SH-SY5Y (cell line): ENCODE data around the gene SOX13.

ENCODE experiments used
- GATA2 ChIP-seq: IDR thresholded peaks from 2 replicates; pipeline ENCODE4 v1.6.1; 2011; ENCODE audit warnings: mild to moderate bottlenecking, low read depth, low read length
- GATA3 ChIP-seq: IDR thresholded peaks from 2 replicates; pipeline ENCODE4 v1.6.1; 2011; ENCODE audit warnings: low read depth, mild to moderate bottlenecking, low read length, moderate library complexity

DNA sequence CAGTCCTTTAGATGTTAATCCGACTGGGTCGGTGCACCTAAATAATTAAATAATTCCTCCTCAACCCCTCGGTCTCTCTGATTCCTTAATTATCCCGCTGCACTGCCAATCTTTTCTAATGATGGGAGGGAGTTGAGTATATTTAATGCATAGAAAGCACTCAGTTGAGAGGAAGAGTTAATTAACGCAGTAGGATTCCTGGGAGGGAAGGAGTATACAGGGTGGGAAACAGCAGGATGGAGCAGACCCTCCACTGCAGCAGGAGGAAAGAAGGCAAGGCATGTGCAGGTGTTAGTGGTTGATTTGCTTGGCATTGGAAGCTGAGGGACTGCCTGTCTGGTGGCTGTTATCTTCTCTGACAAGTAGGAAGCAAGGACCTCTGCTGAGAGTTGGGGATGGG is 103.1 kb downstream of the SOX13 start:
- no peak for TF ChIP-seq GATA2
- TF ChIP-seq GATA3, result no peak
